Fibroblast of lung (primary cell): ENCODE results near the gene PARK7. TPM values are rescaled to one million over a fixed set of nuclear protein-coding genes. Genes with fewer than 3 reads are reported as not detected.

Source experiments
- DNase-seq, 2 donors: peaks; one replicate each; pipeline versions ENCODE4 v3.0.0 to v3.0.0-alpha.2; 2010; ENCODE audit warnings: low read depth in 2 of 2
- H2AFZ ChIP-seq: 2 replicates; pipeline ENCODE4 v1.5.1; 2012; ENCODE audit warnings: low read length, control low read depth, inconsistent platforms
- H3K27ac ChIP-seq: 2 replicates; pipeline ENCODE4 v1.5.1; 2011; ENCODE audit warnings: low read length, control low read depth; ENCODE audit not compliant: insufficient read depth
- H3K27me3 ChIP-seq: 2 replicates; pipeline ENCODE4 v1.5.1; 2011; ENCODE audit warnings: mild to moderate bottlenecking, low read length; ENCODE audit not compliant: control insufficient read depth, insufficient read depth
- H3K36me3 ChIP-seq: 2 replicates; pipeline ENCODE4 v1.5.1; 2011; ENCODE audit warnings: low read length; ENCODE audit not compliant: control insufficient read depth, insufficient read depth
- H3K4me1 ChIP-seq: 2 replicates; pipeline ENCODE4 v1.5.1; 2011; ENCODE audit warnings: low read length; ENCODE audit not compliant: control insufficient read depth, insufficient read depth; ENCODE audit errors: extremely low read depth
- H3K4me2 ChIP-seq: 2 replicates; pipeline ENCODE4 v1.5.1; 2011; ENCODE audit warnings: low read length, control low read depth; ENCODE audit not compliant: insufficient read depth; ENCODE audit errors: extremely low read depth
- H3K4me3 ChIP-seq, 4 experiments: fragments of 200-600 bp in 1 of 4; sonication (generic) in 1 of 4; replicated peaks in 1 of 4; 2 replicates each; pipeline ENCODE4 v1.5.1; 2011 to 2016; ENCODE audit warnings: low read length in 4 of 4, low read depth in 3 of 4, mild to moderate bottlenecking in 3 of 4, control low read depth in 2 of 4, inconsistent platforms in 1 of 4, mixed read lengths in 1 of 4; ENCODE audit not compliant: insufficient read depth in 1 of 4; ENCODE audit errors: control extremely low read depth in 1 of 4
- H3K79me2 ChIP-seq: 2 replicates; pipeline ENCODE4 v1.5.1; 2012; ENCODE audit warnings: mild to moderate bottlenecking, low read length, inconsistent platforms; ENCODE audit not compliant: control insufficient read depth, insufficient read depth
- H3K9ac ChIP-seq: 2 replicates; pipeline ENCODE4 v1.5.1; 2011; ENCODE audit warnings: mild to moderate bottlenecking, low read length, control low read depth; ENCODE audit not compliant: insufficient read depth
- H3K9me3 ChIP-seq: 2 replicates; pipeline ENCODE4 v1.5.1; 2012; ENCODE audit warnings: low read depth, low read length; ENCODE audit not compliant: control insufficient read depth, insufficient read depth
- H4K20me1 ChIP-seq: 2 replicates; pipeline ENCODE4 v1.5.1; 2011; ENCODE audit warnings: low read length; ENCODE audit not compliant: control insufficient read depth, insufficient read depth; ENCODE audit errors: extremely low read depth
- CTCF ChIP-seq, 2 donors: IDR thresholded peaks in 1 of 2; conservative IDR thresholded peaks in 1 of 2; 1 replicate in 1 of 2; 2 replicates in 1 of 2; pipeline ENCODE4 v1.5.1; 2011 to 2012; ENCODE audit warnings: low read length in 2 of 2, control low read depth in 1 of 2, inconsistent platforms in 1 of 2, low read depth in 1 of 2, mild to moderate bottlenecking in 1 of 2
- EZH2 ChIP-seq: IDR thresholded peaks from 2 replicates; pipeline ENCODE4 v1.5.1; 2012; ENCODE audit warnings: low read length, control low read depth, mild to moderate bottlenecking; ENCODE audit errors: missing control alignments
- polyA plus RNA-seq, 2 donors: library from polyadenylated mRNA; depleted of rRNA in 1 of 2; stranded (reverse) in 1 of 2; unstranded in 1 of 2; fragments of >200 nt; gene quantifications; 2 replicates each; pipeline ENCODE4 v1.2.1, GENCODE V29; 2011 to 2012; ENCODE audit warnings: missing spikeins in 1 of 2
- total RNA-seq: library from RNA; depleted of rRNA; stranded (reverse); fragments of >200 nt; gene quantifications from 2 replicates; pipeline ENCODE4 v1.2.1, GENCODE V29; 2014

The PARK7 gene
- total and polyA plus RNA-seq, 2 donors (not counting 1 experiment from before 2014, with no cell fraction given): 264 to 513 TPM

DNA sequence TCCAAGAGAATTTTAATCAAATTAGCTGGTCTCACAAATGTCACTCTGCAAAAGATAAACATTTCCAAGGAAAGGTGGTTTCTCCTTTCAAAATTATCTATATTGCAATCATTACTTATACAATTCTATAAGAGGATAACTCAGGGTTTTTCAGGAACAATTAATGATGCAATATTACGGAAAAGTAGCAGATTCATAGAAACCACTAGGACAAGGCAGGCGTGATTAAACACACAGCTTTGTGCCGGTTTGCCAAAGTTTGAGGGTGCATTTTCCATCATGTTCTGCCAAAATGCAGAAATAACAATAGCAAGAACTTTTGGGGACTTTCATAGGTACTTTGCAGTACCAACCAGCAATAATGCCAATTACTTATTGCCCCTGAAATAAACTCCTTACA lies 21.5 kb upstream of the PARK7 start:
- Histone ChIP-seq H3K36me3 (no peaks in the 10 kb centered on the region), H3K27ac (no peak overlapping the region), H3K4me3 (no peak overlapping the region), H3K27me3 (peaks cover 15% of the 10 kb centered on the region), H2AFZ (no peak overlapping the region), H4K20me1 (no peaks in the 10 kb centered on the region), H3K9me3 (no peaks in the 10 kb centered on the region), H3K4me2 (no peak overlapping the region), H3K4me1 (no peaks in the 10 kb centered on the region), H3K79me2 (no peaks in the 10 kb centered on the region), H3K9ac (no peak overlapping the region)
- TF ChIP-seq EZH2 (no peak), CTCF (conservative IDR thresholded peaks at IDR 0.05 in 1 of 2, IDR thresholded peaks at IDR 0.05 in 1 of 2; ENCODE audit: low read depth in 1 of 2, low read length in 2 of 2) (no peak)
- DNase-seq: no peak

DNA sequence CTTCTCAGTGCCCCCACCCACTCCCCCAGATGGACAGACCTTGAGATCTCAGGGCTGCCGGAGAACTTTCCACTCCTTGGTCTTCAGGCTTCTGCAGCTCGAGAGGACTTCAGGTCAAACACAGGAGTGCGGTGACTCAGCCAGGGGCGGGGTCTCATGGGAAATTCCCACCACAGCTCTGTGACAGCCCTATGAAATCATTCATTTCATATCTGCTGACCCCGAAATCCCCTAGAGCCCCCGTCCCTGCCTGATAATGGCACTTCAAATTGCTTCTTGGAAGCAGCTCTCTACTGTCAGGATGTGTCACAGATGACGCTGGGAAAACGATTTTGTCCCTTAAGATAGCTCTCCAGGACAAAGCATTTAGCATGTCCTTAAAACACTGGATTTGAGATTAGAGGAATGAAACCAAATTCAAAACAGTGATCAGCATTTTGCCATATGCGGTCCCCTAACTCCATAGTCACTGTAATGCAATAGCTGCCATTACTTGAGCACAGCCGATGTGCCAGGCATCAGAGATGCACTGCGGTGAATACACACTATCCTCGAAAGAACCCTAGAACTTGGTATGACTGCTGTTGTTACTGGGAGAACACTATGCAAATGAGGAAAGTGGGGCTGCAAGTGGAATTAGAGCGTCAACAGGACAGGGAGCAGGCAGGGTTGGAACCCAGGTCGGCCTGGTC lies 20.6 kb upstream of the PARK7 start, which contains the start of gene TNFRSF9:
Gene TNFRSF9, minus strand, starts transcription at position 95 of the 692 bp plus-strand sequence. CDS start 845 bp downstream, outside the sequence.
- Histone ChIP-seq H3K79me2 (no peaks in the 10 kb centered on the region), H3K4me3 (no peak within 1 kb of the TSS), H3K9me3 (no peaks in the 10 kb centered on the region), H2AFZ (no peak within 1 kb of the TSS), H3K27me3 (peaks cover 15% of the 10 kb centered on the region), H3K36me3 (no peaks in the 10 kb centered on the region), H3K4me1 (no peaks in the 10 kb centered on the region), H3K9ac (no peak within 1 kb of the TSS), H4K20me1 (no peaks in the 10 kb centered on the region), H3K4me2 (no peak within 1 kb of the TSS), H3K27ac (no peak within 1 kb of the TSS)
- TF ChIP-seq CTCF (conservative IDR thresholded peaks at IDR 0.05 in 1 of 2, IDR thresholded peaks at IDR 0.05 in 1 of 2; ENCODE audit: low read depth in 1 of 2, low read length in 2 of 2): no peak
- TF ChIP-seq EZH2: no peak
- peak in 1 of 2 donors; percentile 71 for DNase-seq

- no peak overlapping the region for H2AFZ ChIP-seq
- TF ChIP-seq EZH2 (no peak), CTCF (conservative IDR thresholded peaks at IDR 0.05 in 1 of 2, IDR thresholded peaks at IDR 0.05 in 1 of 2; ENCODE audit: low read depth in 1 of 2, low read length in 2 of 2) (no peak)
- peak in 1 of 2 donors; percentile 34 for DNase-seq
- no peak overlapping the region for H3K27ac ChIP-seq
- H3K9me3 ChIP-seq: no peaks in the 10 kb centered on the region
- no peaks in the 10 kb centered on the region for H3K79me2 ChIP-seq
- no peak overlapping the region for H3K4me2 ChIP-seq
- H3K4me3 ChIP-seq: no peak overlapping the region
- H3K9ac ChIP-seq: no peak overlapping the region
- no peaks in the 10 kb centered on the region for H3K36me3 ChIP-seq
- H3K27me3 ChIP-seq: peaks cover 15% of the 10 kb centered on the region
- H4K20me1 ChIP-seq: no peaks in the 10 kb centered on the region
- no peaks in the 10 kb centered on the region for H3K4me1 ChIP-seq
Observed at GRCh38 chr1:7941437-7941793, 20.1 kb upstream of the PARK7 start.
